HepG2 (cell line): ENCODE measurements around the gene NME7. TPM values are rescaled to one million over a fixed set of nuclear protein-coding genes. Genes with fewer than 3 reads are reported as not detected.

Experiments used
- ATAC-seq: fragments of 200-7000 bp; cut with Tn5 transposase; 3 replicates; pipeline ENCODE4 v1.9.1; 2020; ENCODE audit warnings: mild to moderate bottlenecking, moderate library complexity
- BruUV-seq: library from RNA; stranded (reverse); fragments of 400-500 nt; replicated peaks from 2 replicates; lab custom pipeline; 2021; lab: Mats Ljungman, UMichigan
- CTCF ChIA-PET: fragments of 300-600 bp; formaldehyde crosslinking; extraction: SDS; loops from one replicate; lab custom pipeline; 2021; ENCODE audit warnings: low total read pairs, inconsistent platforms, low intra/inter-chr PET ratio; lab: Yijun Ruan, JAX
- POLR2A ChIA-PET: fragments of 350-600 bp; sonication (Branson Sonifier 250); formaldehyde crosslinking; loops from one replicate; lab custom pipeline; 2020; ENCODE audit warnings: antibody characterized with exemption, inconsistent platforms; lab: Yijun Ruan, JAX
- DNase-seq: peaks from one replicate; pipeline ENCODE4 v3.0.0-alpha.2; 2015; ENCODE audit warnings: low spot score
- FAIRE-seq: peaks from 3 replicates; lab custom pipeline; 2011; peaks lifted over from hg19 to GRCh38; lab: Jason Lieb, UNC
- H2AFZ ChIP-seq: one replicate; pipeline ENCODE4 v1.6.1; 2011; ENCODE audit warnings: low read length, inconsistent platforms
- H3K27ac ChIP-seq: fragments of 300-600 bp; 3 replicates; pipeline ENCODE4 v1.8.0; 2011; ENCODE audit warnings: mixed run types, mild to moderate bottlenecking, mixed read lengths, low read length, inconsistent platforms; ENCODE audit not compliant: insufficient read depth; ENCODE audit errors: extremely low read length
- H3K27me3 ChIP-seq, 2 experiments: fragments of 200-600 bp in 1 of 2; 2 replicates in 1 of 2; 3 replicates in 1 of 2; pipeline versions ENCODE4 v1.6.0 to v1.8.0; 2011; ENCODE audit warnings: low read length in 2 of 2, mild to moderate bottlenecking in 2 of 2, moderate library complexity in 2 of 2, inconsistent platforms in 1 of 2; ENCODE audit not compliant: insufficient read depth in 2 of 2, control insufficient read depth in 1 of 2
- H3K36me3 ChIP-seq, 2 experiments: fragments of 200-600 bp in 1 of 2; replicated peaks in 1 of 2; 2 replicates in 1 of 2; 3 replicates in 1 of 2; pipeline versions ENCODE4 v1.5.1 to v1.8.0; 2011; ENCODE audit warnings: low read length in 2 of 2, inconsistent platforms in 1 of 2; ENCODE audit not compliant: insufficient read depth in 2 of 2, control insufficient read depth in 1 of 2
- H3K4me1 ChIP-seq: 2 replicates; pipeline ENCODE4 v1.5.1; 2012; ENCODE audit warnings: low read length, inconsistent platforms; ENCODE audit not compliant: insufficient read depth
- H3K4me2 ChIP-seq: 2 replicates; pipeline ENCODE4 v1.6.0; 2011; ENCODE audit warnings: low read depth, low read length, inconsistent platforms
- H3K4me3 ChIP-seq, 3 experiments: fragments of 200-600 bp in 1 of 3; sonication (generic), shearing (Covaris generic) in 1 of 3; replicated peaks in 1 of 3; 2 replicates each; pipeline ENCODE4 v1.5.1; 2011 to 2016; ENCODE audit warnings: low read length in 3 of 3, inconsistent platforms in 2 of 3, low read depth in 2 of 3, mild to moderate bottlenecking in 2 of 3, control low read depth in 1 of 3, mixed read lengths in 1 of 3; ENCODE audit not compliant: insufficient read depth in 1 of 3
- H3K79me2 ChIP-seq: one replicate; pipeline ENCODE4 v1.6.1; 2011; ENCODE audit warnings: low read length, inconsistent platforms; ENCODE audit not compliant: insufficient read depth
- H3K9ac ChIP-seq: 2 replicates; pipeline ENCODE4 v1.6.0; 2011; ENCODE audit warnings: mild to moderate bottlenecking, low read depth, low read length, inconsistent platforms; ENCODE audit not compliant: insufficient read depth
- H3K9me3 ChIP-seq: 2 replicates; pipeline ENCODE4 v1.5.1; 2012; ENCODE audit warnings: mild to moderate bottlenecking, low read length
- H4K20me1 ChIP-seq: 2 replicates; pipeline ENCODE4 v1.6.0; 2011; ENCODE audit warnings: inconsistent platforms, mild to moderate bottlenecking, low read length, moderate library complexity; ENCODE audit not compliant: insufficient read depth
- BCL6 ChIP-seq: IDR thresholded peaks from 2 replicates; pipeline ENCODE4 v1.6.1; 2016; ENCODE audit warnings: missing genetic modification reagents, missing compliant biosample characterization
- KLF6 ChIP-seq: IDR thresholded peaks from 2 replicates; pipeline ENCODE4 v1.8.0; 2016; ENCODE audit warnings: missing biosample characterization, missing genetic modification reagents
- MZF1 ChIP-seq: sonication (generic); formaldehyde crosslinking; IDR thresholded peaks from 2 replicates; pipeline ENCODE4 v1.8.1; 2023; ENCODE audit warnings: mild to moderate bottlenecking, missing genetic modification reagents, borderline replicate concordance
- SRSF1 ChIP-seq: fragments of 200-400 bp; formaldehyde crosslinking; optimal IDR thresholded peaks from 2 replicates; pipeline ENCODE3; 2017; ENCODE audit warnings: mild to moderate bottlenecking, low read depth, low read length, moderate library complexity
- ZNF431 ChIP-seq: sonication (generic); formaldehyde crosslinking; IDR thresholded peaks from 2 replicates; pipeline ENCODE4 v1.9.0; 2022; ENCODE audit warnings: missing genetic modification reagents, low read depth, mild to moderate bottlenecking, borderline replicate concordance
- ZNF549 ChIP-seq: sonication (generic); formaldehyde crosslinking; IDR thresholded peaks from 2 replicates; pipeline ENCODE4 v1.5.0; 2020; ENCODE audit warnings: missing genetic modification reagents
- ZNF776 ChIP-seq: sonication (generic); formaldehyde crosslinking; IDR thresholded peaks from 2 replicates; pipeline ENCODE4 v1.4.0; 2020; ENCODE audit warnings: mild to moderate bottlenecking, missing genetic modification reagents
- ZNF777 ChIP-seq: sonication (generic); formaldehyde crosslinking; IDR thresholded peaks from 2 replicates; pipeline ENCODE4 v1.4.0; 2020; ENCODE audit warnings: missing genetic modification reagents
- ZNF841 ChIP-seq: sonication (generic); formaldehyde crosslinking; IDR thresholded peaks from 2 replicates; pipeline ENCODE4 v1.8.1; 2023; ENCODE audit warnings: missing genetic modification reagents, borderline replicate concordance
- whole genome bisulfite sequencing: methylation state at CpG from one replicate; pipeline ENCODE4 v1.1.6; 2017; ENCODE audit warnings: low lambda C conversion rate; 5-methylcytosine and 5-hydroxymethylcytosine counted together
- in situ Hi-C: cut with HindIII; loops from 2 replicates; pipeline ENCODE4 v1.10.0; 2017; ENCODE audit warnings: low pct_unique_long_range_greater_than_20kb; ENCODE audit not compliant: extremely low pct_ligation_motif_present
- intact Hi-C: fragments of 100-400 bp; cut with micrococcal nuclease; formaldehyde crosslinking; loops from one replicate; pipeline ENCODE4 v1.10.0; 2022; ENCODE audit not compliant: unreplicated experiment
- polyA plus RNA-seq, 8 experiments: library from polyadenylated mRNA; depleted of rRNA in 3 of 8; stranded (reverse) in 7 of 8; unstranded in 1 of 8; fragments of >200 nt; fragmentation: Illumina TruSeq in 4 of 8; extraction: Trizol in 4 of 8; gene quantifications; 2 replicates each; pipeline versions ENCODE4 v1.2.1 to v1.2.3, GENCODE V29; 2011 to 2016; ENCODE audit warnings: low read depth in 4 of 8, missing spikeins in 1 of 8, mixed read lengths in 1 of 8; ENCODE audit not compliant: insufficient read depth in 1 of 8
- total RNA-seq, 5 experiments: library from RNA; depleted of rRNA; stranded (reverse); fragments of >200 nt; fragmentation: Illumina TruSeq; extraction: Trizol; gene quantifications; 2 replicates each; pipeline ENCODE4 v1.2.3, GENCODE V29; 2016; ENCODE audit warnings: low read depth in 1 of 5
- TF ChIP-seq, protein P1 (sequence below): sonication (generic); formaldehyde crosslinking; IDR thresholded peaks from 2 replicates; pipeline ENCODE4 v1.9.0; 2022; ENCODE audit warnings: low read depth, missing genetic modification reagents

Gene NME7
- total and polyA plus RNA-seq, 2 of the 13 experiments (the other 11 are each of a cell fraction or from before 2014, with no cell fraction given): 9.4 to 22.5 TPM

- WGBS: 95% methylated on average over 1 of the region's 1 CpG
- FAIRE-seq (no peak), DNase-seq (no peak), ATAC-seq (no peak)
- H3K27me3 ChIP-seq: no peaks in the 10 kb centered on the region
- no peaks in the 10 kb centered on the region for H3K9me3 ChIP-seq
- BruUV-seq: no TSS peak
- intact Hi-C loops: no loop called here
- no peaks in the 10 kb centered on the region for H4K20me1 ChIP-seq
- H2AFZ ChIP-seq: no peak overlapping the region
- H3K9ac ChIP-seq: no peak overlapping the region
- CTCF ChIA-PET: no interaction called here
- H3K79me2 ChIP-seq: no peaks in the 10 kb centered on the region
- H3K4me1 ChIP-seq: no peaks in the 10 kb centered on the region
- H3K36me3 ChIP-seq: no peaks in the 10 kb centered on the region
- no peak overlapping the region for H3K27ac ChIP-seq
- H3K4me2 ChIP-seq: no peak overlapping the region
- no peak overlapping the region for H3K4me3 ChIP-seq
- in situ Hi-C loops: no loop called here
- TF ChIP-seq ZNF776 (CRISPR knock-in tag) (no peak), SRSF1 (no peak), ZNF549 (CRISPR knock-in tag) (no peak), KLF6 (CRISPR knock-in tag) (no peak), ZNF841 (no peak), ZNF777 (CRISPR knock-in tag) (no peak), ZNF431 (no peak), BCL6 (CRISPR knock-in tag) (no peak), MZF1 (no peak)
- TF ChIP-seq, protein P1, sequence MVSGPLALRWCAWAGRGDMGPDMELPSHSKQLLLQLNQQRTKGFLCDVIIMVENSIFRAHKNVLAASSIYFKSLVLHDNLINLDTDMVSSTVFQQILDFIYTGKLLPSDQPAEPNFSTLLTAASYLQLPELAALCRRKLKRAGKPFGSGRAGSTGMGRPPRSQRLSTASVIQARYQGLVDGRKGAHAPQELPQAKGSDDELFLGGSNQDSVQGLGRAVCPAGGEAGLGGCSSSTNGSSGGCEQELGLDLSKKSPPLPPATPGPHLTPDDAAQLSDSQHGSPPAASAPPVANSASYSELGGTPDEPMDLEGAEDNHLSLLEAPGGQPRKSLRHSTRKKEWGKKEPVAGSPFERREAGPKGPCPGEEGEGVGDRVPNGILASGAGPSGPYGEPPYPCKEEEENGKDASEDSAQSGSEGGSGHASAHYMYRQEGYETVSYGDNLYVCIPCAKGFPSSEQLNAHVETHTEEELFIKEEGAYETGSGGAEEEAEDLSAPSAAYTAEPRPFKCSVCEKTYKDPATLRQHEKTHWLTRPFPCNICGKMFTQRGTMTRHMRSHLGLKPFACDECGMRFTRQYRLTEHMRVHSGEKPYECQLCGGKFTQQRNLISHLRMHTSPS (CRISPR knock-in tag): no peak
- TF ChIP-seq, all 625 proteins: peak for 0
- POLR2A ChIA-PET: no interaction called here
Observed at GRCh38 chr1:169295425-169295824, 72.2 kb downstream of the NME7 start.
